Right lung (tissue), 10 donors: ENCODE data around the gene GIT2. TPM values are rescaled to one million over a fixed set of nuclear protein-coding genes. Genes with fewer than 3 reads are reported as not detected.
"Not testable (repeated sequence)": the region's sequence is repeated elsewhere in the genome, so short reads cannot be mapped to it uniquely, and the experiment has no call there.

Experiments
- DNase-seq, 2 donors: peaks; one replicate each; pipeline ENCODE4 v3.0.0-alpha.2; 2013
- long read RNA-seq, 8 donors: transcript quantifications; one replicate each; lab custom pipeline, GENCODE V29; 2026
- polyA plus RNA-seq, 5 donors: library from polyadenylated mRNA; unstranded; fragments of 120-200 nt; gene quantifications; one replicate each; pipeline versions ENCODE4 v1.2.1 to v1.2.3, GENCODE V29; 2013; ENCODE audit warnings: inconsistent platforms in 1 of 5, low replicate concordance in 1 of 5; ENCODE audit not compliant: insufficient read length in 5 of 5, insufficient read depth in 1 of 5

Gene GIT2, protein sequence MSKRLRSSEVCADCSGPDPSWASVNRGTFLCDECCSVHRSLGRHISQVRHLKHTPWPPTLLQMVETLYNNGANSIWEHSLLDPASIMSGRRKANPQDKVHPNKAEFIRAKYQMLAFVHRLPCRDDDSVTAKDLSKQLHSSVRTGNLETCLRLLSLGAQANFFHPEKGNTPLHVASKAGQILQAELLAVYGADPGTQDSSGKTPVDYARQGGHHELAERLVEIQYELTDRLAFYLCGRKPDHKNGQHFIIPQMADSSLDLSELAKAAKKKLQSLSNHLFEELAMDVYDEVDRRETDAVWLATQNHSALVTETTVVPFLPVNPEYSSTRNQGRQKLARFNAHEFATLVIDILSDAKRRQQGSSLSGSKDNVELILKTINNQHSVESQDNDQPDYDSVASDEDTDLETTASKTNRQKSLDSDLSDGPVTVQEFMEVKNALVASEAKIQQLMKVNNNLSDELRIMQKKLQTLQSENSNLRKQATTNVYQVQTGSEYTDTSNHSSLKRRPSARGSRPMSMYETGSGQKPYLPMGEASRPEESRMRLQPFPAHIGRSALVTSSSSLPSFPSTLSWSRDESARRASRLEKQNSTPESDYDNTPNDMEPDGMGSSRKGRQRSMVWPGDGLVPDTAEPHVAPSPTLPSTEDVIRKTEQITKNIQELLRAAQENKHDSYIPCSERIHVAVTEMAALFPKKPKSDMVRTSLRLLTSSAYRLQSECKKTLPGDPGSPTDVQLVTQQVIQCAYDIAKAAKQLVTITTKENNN
- polyA plus RNA-seq: 10 to 100 TPM; 41.8 to 58.1 (median 54.7) TPM
- long read RNA-seq, donor 1, full-length matches to known transcripts: 6 of 6 reads
- long read RNA-seq, donor 1, partial matches to known transcripts: 0 of 6 reads
- long read RNA-seq, donor 1, other reads (novel, unspliced or antisense): 0 of 6 reads
- long read RNA-seq, donor 2: 0 reads
- long read RNA-seq, donor 3, partial matches to known transcripts: 81 of 82 reads
- long read RNA-seq, donor 3, other reads (novel, unspliced or antisense): 0 of 82 reads
- long read RNA-seq, donor 4: 0 reads
- long read RNA-seq, donor 5, partial matches to known transcripts: 0 of 1 reads
- long read RNA-seq, donor 5, other reads (novel, unspliced or antisense): 0 of 1 reads
- long read RNA-seq, donor 6, full-length matches to known transcripts: 5 of 80 reads
- long read RNA-seq, donor 6, partial matches to known transcripts: 70 of 80 reads
- long read RNA-seq, donor 6, other reads (novel, unspliced or antisense): 5 of 80 reads
- long read RNA-seq, donor 7, full-length matches to known transcripts: 6 of 47 reads
- long read RNA-seq, donor 7, partial matches to known transcripts: 34 of 47 reads
- long read RNA-seq, donor 7, other reads (novel, unspliced or antisense): 7 of 47 reads
- long read RNA-seq, donor 8, partial matches to known transcripts: 0 of 1 reads
- long read RNA-seq, donor 8, other reads (novel, unspliced or antisense): 0 of 1 reads

DNA sequence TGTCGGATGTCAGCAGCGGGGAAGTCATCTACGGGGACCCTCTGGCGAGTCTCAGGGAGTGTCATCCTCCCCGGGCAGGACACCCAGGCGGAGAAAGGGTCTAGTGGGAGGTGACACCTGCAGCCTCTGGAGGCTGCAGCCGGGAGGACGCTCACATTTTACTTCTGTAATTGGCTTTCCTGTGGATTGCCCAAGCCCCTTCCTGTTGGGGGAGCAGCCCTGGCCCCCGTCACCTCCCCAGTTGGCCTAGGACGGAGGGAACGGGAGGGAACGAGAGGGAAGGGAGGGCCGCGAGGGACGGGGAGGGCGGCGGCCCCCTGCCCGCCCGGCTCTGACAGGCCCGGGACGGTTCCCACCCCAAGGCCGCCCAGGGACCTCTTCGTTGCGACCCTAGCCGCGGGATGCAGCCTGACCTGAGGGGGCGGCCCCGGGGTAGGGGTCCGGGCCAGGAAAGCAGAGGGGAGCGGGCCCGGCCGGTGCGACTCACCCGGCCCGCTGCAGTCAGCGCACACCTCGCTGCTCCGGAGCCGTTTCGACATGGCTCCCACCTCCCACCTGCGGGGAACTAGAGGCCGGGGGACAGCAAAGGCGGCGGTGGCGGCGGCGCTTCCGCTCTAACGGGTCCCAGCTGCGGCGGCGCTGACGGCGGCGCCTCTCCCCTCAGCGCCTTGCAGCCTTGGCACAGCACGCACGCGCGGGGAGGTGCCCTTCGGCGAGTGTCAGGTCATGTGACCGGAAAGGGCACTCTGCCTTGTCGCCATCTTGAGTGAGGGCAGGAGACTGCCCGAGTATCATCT, at the start of gene GIT2:
Gene GIT2, minus strand, starts transcription at position 683 of the 797 bp plus-strand sequence. Its CDS starts 144 bp downstream, at position 539.
- peak; percentile 87 to 90 for DNase-seq

DNA sequence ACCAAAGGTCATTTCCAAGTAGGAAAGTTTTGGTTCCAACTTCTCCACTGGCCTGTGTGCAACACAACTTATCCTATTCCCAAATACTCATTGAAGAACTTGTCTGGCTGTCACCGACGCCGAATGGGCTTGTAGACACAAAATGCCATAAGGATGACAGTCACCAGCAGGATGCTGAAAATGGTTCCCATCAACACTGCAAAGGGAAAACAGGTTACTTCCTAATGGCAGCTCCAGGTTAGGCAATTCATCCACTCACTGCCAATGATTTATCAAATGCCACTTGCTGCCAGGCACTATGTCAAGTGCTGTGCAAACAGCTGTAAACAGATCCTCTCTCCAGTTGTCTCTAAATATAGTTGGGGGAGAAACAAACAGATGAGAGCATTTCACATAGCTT, 46.1 kb upstream of the GIT2 start:
- no peak for DNase-seq

DNA sequence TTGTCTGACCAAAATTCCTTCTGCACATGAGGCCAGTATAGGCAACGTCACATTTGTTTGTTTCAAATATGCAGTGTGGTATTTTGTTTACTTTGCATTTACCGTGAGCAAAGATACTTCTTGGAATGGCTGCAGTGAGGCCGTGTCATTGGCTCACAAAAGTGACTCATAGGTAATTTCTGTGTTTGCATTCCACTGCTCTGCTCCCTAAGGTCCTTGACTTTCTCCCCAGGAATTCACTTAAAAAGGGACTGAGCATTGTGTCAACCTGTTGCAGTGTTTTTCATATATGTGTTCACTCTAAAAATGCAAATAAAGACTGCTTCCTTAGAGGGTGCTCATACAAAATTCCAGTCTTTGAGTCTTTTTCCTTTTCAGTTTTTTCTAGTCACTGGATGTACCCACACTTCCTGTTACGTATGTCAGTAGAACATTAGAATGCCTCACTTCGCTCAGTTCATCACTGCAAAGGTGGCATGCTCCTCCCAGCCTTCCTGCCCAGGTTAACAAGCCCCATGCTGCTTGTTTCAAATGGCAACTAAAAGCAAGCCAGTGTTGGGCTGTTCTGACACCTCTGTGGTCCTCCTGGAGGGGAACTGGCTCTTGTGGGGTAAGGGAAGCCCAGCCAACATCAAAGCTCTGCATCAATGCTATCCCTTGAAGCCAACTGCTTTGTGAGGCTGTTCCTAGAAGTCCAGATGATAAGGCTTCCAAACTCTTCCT, 43.1 kb upstream of the GIT2 start:
- peak; percentile 45 to 49 for DNase-seq

DNA sequence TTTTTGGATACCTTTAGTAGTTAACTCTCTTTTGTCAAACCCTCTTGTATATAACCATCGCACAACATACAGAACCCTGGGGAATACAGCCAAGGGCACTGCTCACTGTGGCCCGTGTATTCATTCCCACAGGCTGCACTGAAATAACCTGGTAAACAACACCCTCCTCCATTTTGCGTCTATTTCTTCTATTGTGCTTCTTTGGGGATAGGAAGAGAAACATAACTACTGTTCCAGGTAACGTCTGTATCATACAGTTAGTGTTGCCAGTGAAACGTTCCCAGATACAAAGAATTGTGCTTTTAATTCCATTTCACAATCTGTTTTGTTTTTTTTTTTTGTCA, 42.5 kb upstream of the GIT2 start:
- DNase-seq: no peak

DNA sequence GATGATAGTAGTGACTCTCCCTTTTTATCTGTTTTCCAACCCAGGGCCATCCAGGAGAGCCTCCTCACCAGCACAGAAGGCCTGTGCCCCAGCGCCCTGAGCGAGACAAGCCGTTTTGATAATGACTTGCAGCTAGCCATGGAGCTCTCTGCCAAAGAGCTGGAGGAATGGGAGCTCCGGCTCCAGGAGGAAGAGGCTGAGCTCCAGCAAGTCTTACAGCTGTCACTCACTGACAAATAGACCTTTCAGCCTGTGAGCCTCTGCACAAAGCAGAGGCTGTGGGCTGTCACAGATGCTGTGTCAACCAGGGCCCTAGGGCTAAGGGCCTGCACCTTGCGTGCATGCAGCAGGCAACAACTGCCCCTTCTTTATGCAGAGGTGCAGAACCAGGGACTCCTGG, 41.1 kb upstream of the GIT2 start:
- no peak for DNase-seq

DNA sequence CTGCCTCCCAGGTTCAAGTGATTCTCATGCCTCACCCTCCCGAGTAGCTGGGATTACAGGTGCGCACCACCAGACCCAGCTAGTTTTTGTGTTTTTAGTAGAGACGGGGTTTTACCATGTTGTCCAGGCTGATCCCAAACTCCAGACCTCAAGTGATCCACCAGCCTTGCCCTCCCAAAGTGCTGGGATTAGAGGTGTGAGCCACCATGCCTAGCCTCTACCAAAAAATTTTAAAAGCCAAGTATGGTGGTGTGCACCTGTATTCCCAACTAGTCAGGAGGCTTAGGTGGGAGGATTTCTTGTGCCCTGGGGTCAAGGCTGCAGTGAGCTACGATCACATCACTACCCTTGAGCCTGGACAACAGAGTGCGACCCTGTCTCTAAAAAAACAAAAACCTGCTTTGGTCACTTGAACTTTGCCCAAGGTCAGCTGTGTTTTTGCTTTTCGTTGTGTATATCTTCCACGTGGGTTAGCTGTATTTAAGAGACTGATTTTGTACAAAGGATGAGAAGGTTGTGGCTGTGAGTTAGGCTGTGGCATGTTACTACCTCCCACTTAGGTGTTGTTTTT, 39.5 kb upstream of the GIT2 start:
- DNase-seq: no peak

DNA sequence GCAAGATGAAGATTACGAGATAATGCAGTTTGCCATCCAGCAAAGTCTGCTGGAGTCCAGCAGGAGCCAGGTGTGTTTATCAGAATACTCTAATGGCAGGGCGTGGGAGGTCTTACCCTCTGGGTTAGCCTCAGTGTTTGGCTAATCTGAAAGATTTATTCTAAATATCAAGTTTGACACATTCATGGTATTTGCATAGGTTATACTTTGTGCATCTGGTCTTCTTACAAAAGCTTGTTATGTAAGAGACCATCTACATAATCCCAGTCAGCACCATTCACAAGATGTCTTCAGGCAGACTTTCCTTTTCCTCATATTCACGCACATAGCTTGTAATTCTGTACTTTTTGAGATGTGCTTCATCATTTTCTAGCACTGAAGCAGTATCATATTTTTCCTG, 37.7 kb upstream of the GIT2 start:
- no peak for DNase-seq

DNA sequence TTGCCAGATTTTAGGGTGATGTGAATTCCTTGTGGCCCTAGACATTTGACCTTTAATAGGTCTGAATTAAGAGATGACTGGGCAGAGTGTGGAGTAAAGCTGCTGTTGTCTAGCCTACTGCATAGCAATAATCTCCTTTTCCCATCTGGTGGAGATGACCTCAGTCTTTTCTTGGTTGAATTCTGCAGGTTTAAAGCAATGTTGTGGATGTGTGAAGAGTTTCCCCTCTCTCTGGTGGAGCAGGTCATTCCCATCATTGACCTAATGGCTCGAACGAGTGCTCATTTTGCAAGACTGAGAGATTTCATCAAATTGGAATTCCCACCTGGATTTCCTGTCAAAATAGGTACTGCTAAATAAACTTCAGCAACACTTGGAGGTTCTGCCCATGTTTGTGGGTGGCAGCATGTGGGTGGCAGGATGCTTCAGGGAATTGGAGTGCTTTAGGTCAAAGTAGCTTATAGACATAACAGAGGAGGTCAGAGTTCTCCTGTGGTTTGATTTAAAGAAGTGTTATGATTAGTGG, 33.2 kb upstream of the GIT2 start:
- no peak for DNase-seq

DNA sequence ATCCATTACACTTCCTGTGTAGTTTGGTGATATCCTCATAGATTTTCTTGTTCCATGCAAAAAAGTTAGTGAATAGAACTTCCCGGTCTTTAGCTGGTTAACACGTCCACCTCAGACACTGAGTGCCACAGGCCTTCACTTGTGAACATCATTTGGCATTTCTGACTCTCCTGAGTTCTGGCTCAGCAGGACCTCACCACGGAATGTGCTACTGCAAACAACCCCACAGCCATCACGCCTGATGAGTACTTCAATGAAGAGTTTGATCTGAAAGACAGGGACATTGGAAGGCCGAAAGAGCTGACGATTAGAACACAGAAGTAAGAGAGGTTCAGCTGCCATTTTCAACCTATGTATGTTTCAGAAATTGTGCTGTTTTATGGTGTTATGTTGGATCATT, 32.2 kb upstream of the GIT2 start:
- no peak for DNase-seq

DNA sequence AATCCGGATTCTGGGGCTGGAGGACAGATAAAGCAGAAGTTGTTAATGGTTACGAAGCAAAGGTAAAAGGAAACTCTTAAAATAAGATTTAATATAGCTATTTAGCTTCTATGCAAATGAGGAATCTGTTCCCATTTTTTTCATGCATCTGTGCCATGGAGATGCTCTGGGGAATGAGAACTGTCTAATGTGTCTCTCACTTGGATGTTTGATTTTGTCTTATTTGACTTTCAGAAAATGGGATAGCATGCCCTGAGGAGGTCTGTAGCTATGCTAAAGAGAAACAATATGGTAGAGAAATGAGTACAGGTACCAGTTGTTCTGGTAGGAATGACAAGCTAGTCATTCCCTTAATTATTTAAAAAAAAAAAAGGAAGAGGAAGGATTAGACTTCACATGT, 27.9 kb upstream of the GIT2 start:
- no peak for DNase-seq

DNA sequence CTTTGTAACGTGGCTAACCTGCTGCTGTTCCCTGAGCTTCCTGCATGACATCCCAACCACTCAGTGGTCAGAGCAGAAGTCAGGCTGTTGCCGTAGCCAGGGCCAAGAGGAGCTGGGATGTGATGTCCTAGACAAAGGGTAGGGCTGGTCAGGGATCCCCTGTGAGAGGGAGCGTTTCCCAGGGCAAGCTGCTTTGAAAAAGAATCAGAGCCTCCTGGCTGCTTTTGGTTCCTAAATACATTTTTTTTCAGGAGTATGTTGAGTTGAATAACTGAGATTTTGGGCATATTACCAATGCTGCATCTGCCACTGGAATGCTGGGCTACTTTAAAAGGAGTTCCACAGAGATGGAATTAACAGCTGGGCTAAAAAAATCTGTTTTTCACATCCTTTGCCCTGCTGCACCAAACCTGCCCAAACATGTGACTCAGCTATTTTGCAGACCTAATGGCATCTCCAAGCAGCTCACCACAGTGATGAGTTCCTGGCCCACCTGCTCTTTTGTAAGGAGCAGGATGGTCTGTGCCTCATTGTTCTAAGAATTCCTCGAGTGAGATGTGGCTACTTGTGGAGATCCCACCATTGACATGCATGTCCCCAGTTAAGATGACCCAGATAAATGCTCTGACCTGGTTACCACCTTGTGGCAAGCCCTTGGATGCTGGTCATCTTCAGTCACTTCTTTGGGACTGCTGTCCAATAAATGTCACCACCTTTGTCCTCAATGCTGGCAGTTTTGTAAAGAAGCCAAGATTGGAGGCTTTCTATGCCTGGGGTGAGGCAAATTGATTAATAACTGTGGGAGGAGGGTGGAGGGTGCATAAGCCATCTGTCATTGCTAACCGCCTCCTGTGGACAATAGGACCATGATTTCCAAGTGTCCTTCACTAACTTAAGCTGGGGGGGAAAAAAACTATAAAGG, 27.2 kb upstream of the GIT2 start:
- peak in 1 of 2 donors; percentile 63 for DNase-seq

DNA sequence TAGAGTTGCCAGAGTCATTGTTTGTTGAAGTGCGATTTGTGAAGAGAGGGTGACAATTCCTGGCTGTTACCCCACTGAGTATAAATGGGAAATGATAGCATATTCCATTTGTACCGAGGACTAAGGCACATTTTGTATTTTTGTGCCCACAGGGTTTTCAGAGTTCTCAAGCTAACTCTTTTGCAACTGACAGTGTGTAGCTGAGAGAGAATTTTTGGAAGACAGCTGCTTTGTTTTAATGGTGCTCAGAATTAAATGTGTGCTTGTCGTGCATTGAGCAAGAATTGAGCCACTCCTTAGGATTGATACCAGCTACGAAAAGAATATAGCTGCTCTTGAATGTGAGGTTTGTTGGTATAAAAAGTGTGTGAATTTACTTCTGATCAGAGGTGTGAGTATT, 24.8 kb upstream of the GIT2 start:
- DNase-seq: no peak

DNA sequence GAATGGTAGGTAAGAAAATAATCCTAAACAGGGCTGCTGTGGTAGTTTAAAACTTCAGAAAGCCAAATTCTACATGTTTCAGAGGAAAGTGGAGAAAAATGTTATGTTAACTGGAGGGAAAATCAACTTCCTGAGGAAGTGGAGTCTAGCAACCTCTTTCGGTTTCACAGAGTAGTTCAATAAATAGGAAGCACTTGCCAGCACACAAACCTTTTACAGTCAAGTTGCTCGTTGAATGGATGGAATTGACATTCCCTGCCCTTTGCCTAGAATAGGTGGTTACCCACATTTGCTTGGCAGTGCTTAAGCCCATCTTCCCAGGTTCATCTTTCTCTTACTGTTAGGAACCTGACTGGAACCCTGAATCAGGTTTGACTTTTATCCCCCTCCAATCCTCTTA, 19.0 kb upstream of the GIT2 start:
- no peak for DNase-seq

DNA sequence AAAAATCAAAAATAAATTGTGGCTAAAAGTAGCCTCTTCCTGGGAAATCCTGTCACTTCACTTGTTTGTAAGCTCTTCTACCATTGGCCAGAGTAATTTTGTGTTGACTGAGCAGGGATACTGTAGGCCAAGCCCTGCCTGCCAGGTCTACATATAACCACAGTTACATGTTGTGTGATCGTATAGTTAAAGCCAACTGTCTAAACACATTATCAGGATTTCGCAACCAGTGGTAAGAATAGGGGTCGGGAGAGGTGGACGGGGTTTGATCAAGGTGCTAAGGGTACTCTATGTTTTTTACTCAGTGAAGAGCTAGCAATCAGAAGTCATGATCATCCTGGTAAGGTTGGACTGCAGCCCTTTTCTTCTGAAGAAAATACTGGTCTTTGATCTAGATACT, 16.5 kb upstream of the GIT2 start:
- no peak for DNase-seq

DNA sequence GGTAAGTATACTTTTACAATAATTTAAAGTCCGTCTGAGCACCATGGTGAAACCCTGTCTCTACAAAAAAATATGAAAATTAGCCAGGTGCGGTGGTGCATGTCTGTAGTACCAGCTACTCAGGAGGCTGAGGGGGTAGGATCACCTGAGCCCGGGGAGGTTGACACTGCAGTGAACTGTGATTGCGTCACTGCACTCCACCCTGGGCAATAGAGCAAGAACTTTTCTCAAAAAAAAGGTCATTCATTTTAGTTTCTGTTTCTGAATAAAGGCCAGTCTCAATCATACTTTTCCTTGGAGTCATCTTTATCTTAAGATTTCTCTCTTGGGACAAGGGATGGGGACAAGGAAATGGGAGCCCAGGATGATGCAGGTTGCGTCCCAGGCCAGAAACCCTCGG, 16.0 kb upstream of the GIT2 start:
- DNase-seq: no peak

DNA sequence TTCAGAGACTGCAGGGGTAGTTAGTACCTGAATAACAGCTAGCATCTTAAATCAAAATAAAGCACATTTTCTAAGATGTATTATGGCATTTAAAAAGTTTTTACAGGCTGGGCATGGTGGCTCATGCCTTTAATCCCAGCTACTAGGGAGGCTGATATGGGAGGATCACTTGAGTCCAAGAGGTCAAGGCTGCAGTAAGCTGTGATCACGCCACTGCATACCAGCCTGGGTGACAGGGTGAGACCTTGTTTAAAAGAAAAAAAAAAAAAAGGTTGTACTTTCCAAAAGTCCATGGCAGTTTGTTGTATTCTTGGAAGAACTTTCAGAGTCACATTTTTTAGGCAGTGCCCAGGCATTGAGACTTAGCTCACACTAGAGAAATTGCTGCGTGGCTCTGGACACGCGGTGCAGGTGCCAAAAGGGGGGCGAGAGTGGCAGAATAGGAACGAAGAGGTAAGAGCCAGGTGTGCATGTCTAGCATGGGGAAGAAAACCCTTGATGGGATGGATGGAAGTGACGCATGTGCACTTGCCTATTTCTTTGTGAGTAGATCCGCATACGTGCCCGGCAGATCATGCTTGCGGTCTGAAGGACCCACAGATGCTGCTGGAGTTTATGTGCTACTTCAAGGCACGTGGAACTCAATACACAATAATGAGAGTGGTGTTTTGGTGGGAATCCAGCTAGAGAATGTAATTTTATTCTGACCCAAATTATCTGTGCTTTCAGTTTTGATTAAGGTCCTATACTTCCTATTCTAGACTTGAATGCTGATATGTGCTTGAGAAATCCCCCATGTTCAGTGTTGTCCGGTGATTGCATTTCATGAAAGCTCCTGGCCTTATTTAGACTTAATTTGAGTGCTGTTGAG, 14.9 kb upstream of the GIT2 start:
- DNase-seq: no peak

DNA sequence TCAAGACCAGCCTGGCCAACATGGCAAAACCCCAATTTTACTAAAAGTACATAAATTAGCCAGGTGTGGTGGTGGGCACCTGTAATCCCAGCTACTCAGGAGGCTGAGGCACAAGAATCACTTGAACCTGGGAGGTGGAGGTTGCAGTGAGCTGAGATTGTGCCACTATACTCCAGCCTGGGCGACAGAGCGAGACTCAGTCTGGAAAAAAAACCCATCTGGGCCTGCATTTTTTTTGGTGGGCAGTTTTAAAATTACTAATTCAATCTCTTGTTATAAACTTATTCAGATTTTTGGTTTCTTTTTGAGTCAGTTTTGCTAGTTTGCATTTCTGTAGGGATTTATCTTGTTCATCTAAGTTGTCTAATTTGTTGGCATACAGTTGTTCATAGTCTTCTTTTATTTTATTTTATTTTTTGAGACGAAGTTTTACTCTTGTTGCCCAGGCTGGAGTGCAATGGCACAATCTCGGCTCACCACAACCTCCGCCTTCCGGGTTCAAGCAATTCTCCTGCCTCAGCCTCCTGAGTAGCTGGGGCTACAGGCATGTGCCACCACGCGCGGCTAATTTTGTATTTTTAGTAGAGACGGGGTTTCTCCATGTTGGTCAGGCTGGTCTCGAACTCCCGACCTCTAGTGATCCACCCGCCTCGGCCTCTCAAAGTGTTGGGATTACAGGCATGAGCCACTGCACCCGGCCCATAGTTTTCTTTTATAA, 12.7 kb upstream of the GIT2 start:
- not testable (repeated sequence) for DNase-seq
